Measurements from ENCODE around the gene DAGLA.

Gene DAGLA

DNA sequence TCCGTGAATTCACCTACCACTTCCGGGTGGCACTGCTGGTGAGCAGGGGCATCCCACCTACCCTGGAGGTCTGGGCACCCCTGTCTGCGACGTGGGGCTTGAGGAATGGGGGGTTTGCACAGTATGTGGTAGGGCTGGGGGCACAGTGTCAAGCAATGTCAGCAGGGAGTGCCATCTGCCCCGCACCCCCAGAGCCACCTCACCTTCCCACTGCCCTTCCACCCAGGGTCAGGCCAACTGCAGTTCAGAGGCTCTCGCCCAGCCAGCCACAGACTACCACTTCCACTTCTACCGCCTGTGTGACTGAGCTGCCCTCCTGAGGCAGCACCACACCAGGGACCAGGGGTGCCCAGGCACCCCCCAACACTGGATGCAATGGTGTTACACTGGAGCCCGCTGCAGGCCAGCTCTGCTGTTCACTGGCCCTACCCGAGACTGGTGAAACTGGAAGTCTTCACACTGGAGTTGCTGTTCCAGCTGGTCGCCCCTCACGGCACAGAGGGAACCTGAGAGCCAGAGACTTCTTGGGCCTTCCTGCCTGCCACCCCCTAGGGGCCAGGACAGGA lies 105.7 kb downstream of the DAGLA start:
- no peak for DNase-seq (ENCODE audit: insufficient read length, low spot score)
- TF ChIP-seq SPI1 (IDR thresholded peaks at IDR 0.05; ENCODE audit: low read depth, low read length) (no peak), POLR2A (IDR thresholded peaks at IDR 0.05; ENCODE audit: low read depth, low read length) (no peak), PAX5 (IDR thresholded peaks at IDR 0.05; ENCODE audit: insufficient read depth, low read length, severe bottlenecking) (no peak), POLR2AphosphoS5 (IDR thresholded peaks at IDR 0.05; ENCODE audit: low read depth, low read length) (no peak), POU2F2 (IDR thresholded peaks at IDR 0.05; ENCODE audit: low read depth, low read length) (no peak), TAF1 (IDR thresholded peaks at IDR 0.05; ENCODE audit: low read depth, low read length) (no peak)
- FAIRE-seq: no peak

DNA sequence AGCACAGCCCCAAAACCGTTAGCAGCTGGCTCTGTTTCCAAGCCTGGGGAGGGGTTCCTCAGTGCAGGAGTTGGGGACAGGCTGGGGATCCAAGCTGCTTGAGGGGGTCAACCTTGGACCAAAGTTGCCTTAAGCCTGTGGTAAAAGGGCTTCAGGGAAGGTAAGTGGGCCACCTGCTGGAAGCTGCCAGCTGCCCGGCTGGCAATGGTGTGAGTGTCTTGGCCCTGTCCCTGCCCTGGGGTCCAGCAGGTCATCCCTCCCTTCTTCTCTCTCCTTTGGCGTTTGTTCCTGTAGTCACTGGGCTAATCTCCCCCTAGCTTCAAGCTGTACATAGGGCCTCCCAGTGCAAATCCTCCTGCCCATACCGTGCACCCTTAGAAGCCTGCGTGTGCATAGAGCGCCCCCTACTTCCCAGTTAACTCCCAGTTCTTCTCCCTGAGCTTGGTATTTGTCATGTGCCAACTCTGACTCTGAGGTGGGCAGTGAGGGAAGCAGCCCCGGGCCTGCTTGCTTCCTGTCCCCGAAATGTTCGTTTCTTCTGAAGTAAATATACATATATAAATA lies 107.8 kb downstream of the DAGLA start:
- DNase-seq (ENCODE audit: insufficient read length, low spot score) (no peak), FAIRE-seq (no peak)
- TF ChIP-seq TAF1 (IDR thresholded peaks at IDR 0.05; ENCODE audit: low read depth, low read length): no peak
- no peak for TF ChIP-seq POLR2A (IDR thresholded peaks at IDR 0.05; ENCODE audit: low read depth, low read length)
- no peak for TF ChIP-seq SPI1 (IDR thresholded peaks at IDR 0.05; ENCODE audit: low read depth, low read length)
- TF ChIP-seq POU2F2 (IDR thresholded peaks at IDR 0.05; ENCODE audit: low read depth, low read length): no peak
- no peak for TF ChIP-seq PAX5 (IDR thresholded peaks at IDR 0.05; ENCODE audit: insufficient read depth, low read length, severe bottlenecking)
- TF ChIP-seq POLR2AphosphoS5 (IDR thresholded peaks at IDR 0.05; ENCODE audit: low read depth, low read length): no peak

DNA sequence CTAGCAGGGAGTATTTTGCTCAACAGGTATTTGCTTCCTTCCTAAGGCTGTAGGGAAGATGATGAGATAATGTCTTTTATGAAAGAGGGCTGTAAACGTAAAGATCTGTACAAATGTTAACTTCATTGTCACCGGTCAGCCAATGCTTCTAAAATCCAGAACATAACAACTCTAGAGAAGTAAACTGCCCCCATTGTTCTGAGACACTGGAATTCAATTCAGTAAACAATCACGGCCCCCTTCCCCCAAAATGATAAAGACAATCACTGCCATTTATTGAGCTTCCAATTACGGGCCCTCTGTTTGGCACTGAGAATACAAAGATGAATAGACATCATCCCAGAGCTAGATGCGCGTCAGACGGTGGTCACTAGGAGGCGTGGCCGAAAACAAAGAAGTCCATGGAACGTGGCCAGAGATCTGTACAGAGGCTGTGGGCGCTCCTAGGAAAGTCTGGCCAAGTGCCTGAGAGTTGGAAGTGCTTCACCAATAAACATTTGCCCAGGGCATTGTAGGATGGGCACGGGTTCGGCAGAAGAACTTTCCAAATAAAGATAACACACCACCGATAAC lies 111.6 kb downstream of the DAGLA start:
- TF ChIP-seq SPI1 (IDR thresholded peaks at IDR 0.05; ENCODE audit: low read depth, low read length) (no peak), POLR2A (IDR thresholded peaks at IDR 0.05; ENCODE audit: low read depth, low read length) (peak; percentile 47), POLR2AphosphoS5 (IDR thresholded peaks at IDR 0.05; ENCODE audit: low read depth, low read length) (peak; percentile 14; the same call in 1 of the 2 replicates)

DNA sequence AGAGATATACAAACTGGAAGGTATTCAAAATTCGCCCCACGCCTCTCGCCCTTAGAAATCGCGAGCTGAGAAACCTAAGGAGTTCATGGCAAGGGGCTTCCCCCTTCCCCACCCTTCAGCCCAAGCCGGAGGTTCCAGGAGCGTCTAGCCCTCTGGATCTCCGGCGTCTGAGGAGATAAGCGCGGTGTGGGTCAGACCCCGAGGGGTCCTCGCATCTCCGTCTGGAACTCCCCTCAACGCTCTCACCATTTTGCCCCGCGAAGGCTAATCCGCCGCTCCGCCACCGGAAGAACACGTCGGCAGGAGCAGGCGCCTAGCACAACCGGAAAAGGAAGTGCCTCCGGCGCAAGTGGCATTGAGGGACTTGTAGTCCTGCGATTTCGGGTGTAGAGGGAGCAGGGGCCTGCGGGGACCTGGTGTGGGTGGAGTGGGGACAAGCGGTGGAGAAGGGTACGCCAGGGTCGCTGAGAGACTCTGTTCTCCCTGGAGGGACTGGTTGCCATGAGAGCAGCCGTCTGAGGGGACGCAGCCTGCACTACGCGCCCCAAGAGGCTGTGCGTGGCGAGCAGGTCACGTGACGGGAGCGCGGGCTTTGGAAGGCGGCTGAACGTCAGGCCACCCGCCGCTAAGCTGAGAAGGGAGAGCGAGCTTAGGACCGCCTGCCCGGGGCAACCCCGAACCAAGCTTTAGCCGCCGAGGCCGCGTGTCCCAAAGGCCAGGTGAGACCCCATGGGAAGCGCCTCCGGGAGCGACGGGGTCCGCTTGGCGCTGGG lies 112.3 kb downstream of the DAGLA start, which contains the start of the genes FEN1 and TMEM258:
FEN1 (plus strand) TSS at position 602 of the 773 bp plus-strand sequence. CDS start 2,451 bp downstream, outside the sequence.
TMEM258 (minus strand) TSS at position 290 of the 773 bp plus-strand sequence; CDS start at position 249, 41 bp downstream.
- TF ChIP-seq POLR2AphosphoS5 (IDR thresholded peaks at IDR 0.05; ENCODE audit: low read depth, low read length): peak; percentile 92
- peak; percentile 89 for TF ChIP-seq POLR2A (IDR thresholded peaks at IDR 0.05; ENCODE audit: low read depth, low read length)
- TF ChIP-seq PAX5 (IDR thresholded peaks at IDR 0.05; ENCODE audit: insufficient read depth, low read length, severe bottlenecking): no peak
- peak; percentile 67; the same call in 1 of the 2 replicates for TF ChIP-seq SPI1 (IDR thresholded peaks at IDR 0.05; ENCODE audit: low read depth, low read length)
- TF ChIP-seq POU2F2 (IDR thresholded peaks at IDR 0.05; ENCODE audit: low read depth, low read length): peak; percentile 55; the same call in 1 of the 2 replicates
- peak; percentile 87 for TF ChIP-seq TAF1 (IDR thresholded peaks at IDR 0.05; ENCODE audit: low read depth, low read length)
- DNase-seq (ENCODE audit: insufficient read length, low spot score) (peak; percentile 91), FAIRE-seq (peak; percentile 83)

More for the DNA sequence above, 111.6 kb downstream of the DAGLA start:
- DNase-seq (ENCODE audit: insufficient read length, low spot score): no peak
- FAIRE-seq: no peak

DNA sequence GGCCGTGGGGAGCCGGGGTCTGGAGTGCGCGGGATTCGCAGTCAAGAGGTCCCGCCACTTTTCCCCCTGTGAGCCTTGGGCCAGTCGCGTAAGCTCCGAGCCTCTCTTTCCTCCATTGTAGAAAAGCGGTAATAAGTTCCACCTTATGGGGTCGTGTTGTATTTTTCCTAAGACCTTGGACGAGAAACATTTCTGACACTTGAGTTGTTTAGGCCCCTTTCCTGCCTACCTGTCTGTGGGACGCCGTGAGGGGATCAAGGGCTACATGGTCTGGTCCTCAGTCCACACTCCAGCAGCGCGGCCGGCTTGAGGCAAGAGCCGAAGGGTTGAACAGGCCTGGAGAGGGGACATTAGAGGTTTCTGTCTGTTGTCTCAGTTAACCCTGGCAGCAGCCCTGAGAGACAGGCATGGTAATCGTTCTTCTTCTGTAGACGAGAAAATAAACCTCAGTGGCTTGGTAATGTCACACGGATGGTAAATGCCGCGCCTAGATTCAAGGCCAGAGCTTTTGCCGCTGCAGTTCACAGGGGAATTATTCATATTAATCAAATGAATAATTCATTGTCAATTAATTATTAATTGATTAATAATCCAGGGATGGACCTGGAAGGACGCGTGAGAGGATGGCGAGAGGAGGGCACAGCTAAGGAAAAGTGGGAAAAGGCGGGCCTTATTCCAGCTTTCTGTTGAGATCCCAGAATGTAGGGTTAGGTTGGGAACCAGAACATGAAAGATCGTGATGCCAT lies 113.1 kb downstream of the DAGLA start:
- DNase-seq (ENCODE audit: insufficient read length, low spot score): no peak
- no peak for TF ChIP-seq SPI1 (IDR thresholded peaks at IDR 0.05; ENCODE audit: low read depth, low read length)
- TF ChIP-seq POLR2A (IDR thresholded peaks at IDR 0.05; ENCODE audit: low read depth, low read length): 0 out of 2 replicates have a peak, but pooled peaks have one; percentile 15

DNA sequence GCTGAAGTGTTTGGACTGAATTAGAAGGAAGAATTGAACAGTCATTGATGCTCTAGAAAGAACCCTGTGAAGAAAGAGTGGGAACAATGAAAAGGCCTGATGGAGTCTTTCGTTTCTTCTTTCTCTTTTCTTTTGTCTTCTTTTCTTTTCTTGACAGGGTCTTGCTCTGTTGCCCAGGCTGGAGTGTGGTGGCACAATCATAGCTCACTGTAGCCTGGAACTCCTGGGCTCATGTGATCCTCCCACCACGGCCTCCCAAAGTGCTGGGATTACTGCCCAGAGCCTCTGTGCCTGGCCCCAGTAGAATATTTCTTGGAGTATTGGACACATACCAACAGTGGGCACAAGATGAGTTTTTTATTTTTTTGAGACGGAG lies 113.6 kb downstream of the DAGLA start:
- DNase-seq (ENCODE audit: insufficient read length, low spot score) (no peak), FAIRE-seq (no peak)
- TF ChIP-seq POU2F2 (IDR thresholded peaks at IDR 0.05; ENCODE audit: low read depth, low read length): no peak
- TF ChIP-seq TAF1 (IDR thresholded peaks at IDR 0.05; ENCODE audit: low read depth, low read length): no peak
- TF ChIP-seq POLR2AphosphoS5 (IDR thresholded peaks at IDR 0.05; ENCODE audit: low read depth, low read length): no peak
- no peak for TF ChIP-seq POLR2A (IDR thresholded peaks at IDR 0.05; ENCODE audit: low read depth, low read length)
- no peak for TF ChIP-seq PAX5 (IDR thresholded peaks at IDR 0.05; ENCODE audit: insufficient read depth, low read length, severe bottlenecking)
- TF ChIP-seq SPI1 (IDR thresholded peaks at IDR 0.05; ENCODE audit: low read depth, low read length): no peak

More for the DNA sequence above, 113.1 kb downstream of the DAGLA start:
- no peak for FAIRE-seq

DNA sequence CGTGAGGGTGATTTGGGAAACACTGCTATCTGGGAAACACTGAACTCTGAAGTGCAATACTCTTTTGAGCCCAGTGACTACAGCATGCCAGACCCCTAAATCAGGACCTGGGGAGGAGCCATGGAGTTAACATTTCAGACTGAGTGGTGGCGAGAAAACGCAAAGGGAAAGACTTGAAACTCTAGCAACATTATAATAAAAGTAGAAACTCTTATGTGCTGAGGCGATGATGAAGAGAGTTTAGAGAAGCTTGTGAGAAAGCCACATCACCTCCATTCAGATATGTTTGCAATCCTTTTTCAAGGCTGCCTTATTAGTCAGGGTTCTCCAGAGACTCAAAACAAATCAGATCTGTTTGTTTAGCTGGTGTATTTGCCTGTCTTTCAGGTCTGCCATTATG lies 114.4 kb downstream of the DAGLA start:
- TF ChIP-seq POLR2AphosphoS5 (IDR thresholded peaks at IDR 0.05; ENCODE audit: low read depth, low read length) (no peak), SPI1 (IDR thresholded peaks at IDR 0.05; ENCODE audit: low read depth, low read length) (no peak), POLR2A (IDR thresholded peaks at IDR 0.05; ENCODE audit: low read depth, low read length) (no peak), TAF1 (IDR thresholded peaks at IDR 0.05; ENCODE audit: low read depth, low read length) (no peak)
- FAIRE-seq (no peak), DNase-seq (ENCODE audit: insufficient read length, low spot score) (no peak)

DNA sequence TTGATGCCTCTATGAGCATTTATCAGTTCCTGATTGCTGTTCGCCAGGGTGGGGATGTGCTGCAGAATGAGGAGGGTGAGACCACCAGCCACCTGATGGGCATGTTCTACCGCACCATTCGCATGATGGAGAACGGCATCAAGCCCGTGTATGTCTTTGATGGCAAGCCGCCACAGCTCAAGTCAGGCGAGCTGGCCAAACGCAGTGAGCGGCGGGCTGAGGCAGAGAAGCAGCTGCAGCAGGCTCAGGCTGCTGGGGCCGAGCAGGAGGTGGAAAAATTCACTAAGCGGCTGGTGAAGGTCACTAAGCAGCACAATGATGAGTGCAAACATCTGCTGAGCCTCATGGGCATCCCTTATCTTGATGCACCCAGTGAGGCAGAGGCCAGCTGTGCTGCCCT lies 115.3 kb downstream of the DAGLA start:
- TF ChIP-seq POU2F2 (IDR thresholded peaks at IDR 0.05; ENCODE audit: low read depth, low read length) (no peak), TAF1 (IDR thresholded peaks at IDR 0.05; ENCODE audit: low read depth, low read length) (no peak), POLR2AphosphoS5 (IDR thresholded peaks at IDR 0.05; ENCODE audit: low read depth, low read length) (no peak), PAX5 (IDR thresholded peaks at IDR 0.05; ENCODE audit: insufficient read depth, low read length, severe bottlenecking) (no peak), POLR2A (IDR thresholded peaks at IDR 0.05; ENCODE audit: low read depth, low read length) (no peak), SPI1 (IDR thresholded peaks at IDR 0.05; ENCODE audit: low read depth, low read length) (no peak)
- DNase-seq (ENCODE audit: insufficient read length, low spot score) (no peak), FAIRE-seq (no peak)
